Prostate gland (tissue), 2 donors: ENCODE measurements around the gene CD83. TPM values are rescaled to one million over a fixed set of nuclear protein-coding genes. Genes with fewer than 3 reads are reported as not detected.

Experiments used
- DNase-seq: peaks from one replicate; pipeline ENCODE4 v3.0.0-alpha.2; 2019; ENCODE audit warnings: low spot score
- H3K27ac ChIP-seq, 2 donors: fragments of 200-600 bp; sonication (generic); 2 replicates each; pipeline ENCODE4 v1.5.1; 2017 to 2019
- H3K27me3 ChIP-seq: fragments of 200-600 bp; sonication (generic); replicated peaks from 2 replicates; pipeline ENCODE4 v1.5.1; 2019; ENCODE audit not compliant: insufficient read depth
- H3K36me3 ChIP-seq, 2 donors: fragments of 200-600 bp; sonication (generic); 1 replicate in 1 of 2; 2 replicates in 1 of 2; pipeline versions ENCODE4 v1.5.1 to v1.8.1; 2017 to 2019
- H3K4me1 ChIP-seq: fragments of 200-600 bp; sonication (generic); replicated peaks from 2 replicates; pipeline ENCODE4 v1.5.1; 2019
- H3K4me3 ChIP-seq, 2 donors: fragments of 200-600 bp; sonication (generic); 2 replicates each; pipeline ENCODE4 v1.5.1; 2017 to 2019
- H3K9me3 ChIP-seq: fragments of 200-600 bp; sonication (generic); 2 replicates; pipeline ENCODE4 v1.5.1; 2017
- POLR2A ChIP-seq: fragments of 450-650 bp; IDR thresholded peaks from one replicate; pipeline ENCODE4 v1.6.1; 2016; ENCODE audit warnings: antibody characterized with exemption, mild to moderate bottlenecking
- POLR2AphosphoS5 ChIP-seq: sonication (generic); formaldehyde crosslinking; IDR thresholded peaks from one replicate; pipeline ENCODE4 v1.6.1; 2017; ENCODE audit warnings: antibody characterized with exemption
- WGBS: methylation state at CpG from one replicate; pipeline ENCODE4 v1.1.5; 2018; 5-methylcytosine and 5-hydroxymethylcytosine counted together
- intact Hi-C: fragments of 100-400 bp; cut with DNase I; formaldehyde crosslinking; loops from one replicate; pipeline ENCODE4 v1.14.2; 2022
- total RNA-seq, 2 donors: library from RNA; depleted of rRNA; stranded (reverse); fragments of >200 nt; gene quantifications; one replicate each; pipeline ENCODE4 v1.1.0, GENCODE V29; 2016
- TF ChIP-seq, protein P1 (sequence below), 4 experiments: fragments of 200-600 bp in 2 of 4; fragments of 450-650 bp in 2 of 4; sonication (generic) in 2 of 4; IDR thresholded peaks; 1 replicate in 3 of 4; 2 replicates in 1 of 4; pipeline ENCODE4 v1.5.1; 2016 to 2019; ENCODE audit warnings: antibody characterized with exemption in 4 of 4, mild to moderate bottlenecking in 2 of 4, moderate library complexity in 2 of 4

CD83 gene
- total RNA-seq, 2 donors from 2014 or later: 5.5 to 5.7 TPM

GRCh38 chr6:14170128-14170527 is 52.6 kb downstream of the CD83 start:
- TF ChIP-seq POLR2A (no peak), POLR2AphosphoS5 (no peak)
- TF ChIP-seq, protein P1, sequence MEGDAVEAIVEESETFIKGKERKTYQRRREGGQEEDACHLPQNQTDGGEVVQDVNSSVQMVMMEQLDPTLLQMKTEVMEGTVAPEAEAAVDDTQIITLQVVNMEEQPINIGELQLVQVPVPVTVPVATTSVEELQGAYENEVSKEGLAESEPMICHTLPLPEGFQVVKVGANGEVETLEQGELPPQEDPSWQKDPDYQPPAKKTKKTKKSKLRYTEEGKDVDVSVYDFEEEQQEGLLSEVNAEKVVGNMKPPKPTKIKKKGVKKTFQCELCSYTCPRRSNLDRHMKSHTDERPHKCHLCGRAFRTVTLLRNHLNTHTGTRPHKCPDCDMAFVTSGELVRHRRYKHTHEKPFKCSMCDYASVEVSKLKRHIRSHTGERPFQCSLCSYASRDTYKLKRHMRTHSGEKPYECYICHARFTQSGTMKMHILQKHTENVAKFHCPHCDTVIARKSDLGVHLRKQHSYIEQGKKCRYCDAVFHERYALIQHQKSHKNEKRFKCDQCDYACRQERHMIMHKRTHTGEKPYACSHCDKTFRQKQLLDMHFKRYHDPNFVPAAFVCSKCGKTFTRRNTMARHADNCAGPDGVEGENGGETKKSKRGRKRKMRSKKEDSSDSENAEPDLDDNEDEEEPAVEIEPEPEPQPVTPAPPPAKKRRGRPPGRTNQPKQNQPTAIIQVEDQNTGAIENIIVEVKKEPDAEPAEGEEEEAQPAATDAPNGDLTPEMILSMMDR (IDR thresholded peaks at IDR 0.05): no peak
- WGBS: 93% methylated on average over 3 of the region's 3 CpGs
- no peaks in the 10 kb centered on the region for H3K27me3 ChIP-seq
- H3K9me3 ChIP-seq: no peaks in the 10 kb centered on the region
- H3K27ac ChIP-seq: no peak overlapping the region
- H3K36me3 ChIP-seq: no peaks in the 10 kb centered on the region
- intact Hi-C loops: no loop called here
- DNase-seq: no peak
- H3K4me1 ChIP-seq: no peaks in the 10 kb centered on the region
- H3K4me3 ChIP-seq: no peak overlapping the region

DNA sequence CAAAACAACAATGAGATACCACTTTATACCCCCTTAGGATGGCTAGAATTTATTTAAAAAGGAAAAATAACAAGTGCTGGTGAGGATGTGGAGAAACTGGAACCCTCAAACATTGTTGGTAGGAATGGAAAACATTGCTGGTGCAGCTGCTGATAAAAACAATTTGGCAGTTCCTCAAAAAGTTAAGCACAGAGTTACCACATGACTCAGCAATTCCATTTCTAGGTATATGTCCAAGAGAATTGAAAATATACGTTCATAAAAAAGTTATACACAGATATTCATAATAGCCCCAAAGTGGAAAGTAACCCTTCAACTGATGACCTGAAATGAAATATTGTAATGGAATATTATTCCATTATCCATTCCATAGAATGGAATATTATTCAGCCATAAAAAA is 55.0 kb downstream of the CD83 start:
- H3K4me1 ChIP-seq: no peaks in the 10 kb centered on the region
- intact Hi-C loops: no loop called here
- TF ChIP-seq, protein P1 (IDR thresholded peaks at IDR 0.05): no peak
- no peak for TF ChIP-seq POLR2A
- no peak for TF ChIP-seq POLR2AphosphoS5

GRCh38 chr6:14174226-14174625 is 56.7 kb downstream of the CD83 start:
- Histone ChIP-seq H3K36me3 (no peaks in the 10 kb centered on the region), H3K9me3 (no peaks in the 10 kb centered on the region), H3K4me3 (no peak overlapping the region), H3K27me3 (no peaks in the 10 kb centered on the region), H3K27ac (no peak overlapping the region), H3K4me1 (no peaks in the 10 kb centered on the region)
- 66% methylated on average over 3 of the region's 3 CpGs for WGBS
- TF ChIP-seq, protein P1 (IDR thresholded peaks at IDR 0.05): no peak
- no peak for DNase-seq
- intact Hi-C loops: no loop called here

More for the DNA sequence above, 55.0 kb downstream of the CD83 start:
- H3K27me3 ChIP-seq: no peaks in the 10 kb centered on the region
- no peak overlapping the region for H3K27ac ChIP-seq
- no peaks in the 10 kb centered on the region for H3K36me3 ChIP-seq
- H3K9me3 ChIP-seq: no peaks in the 10 kb centered on the region
- no peak for DNase-seq
- WGBS: 94% methylated on average over 1 of the region's 1 CpG
- no peak overlapping the region for H3K4me3 ChIP-seq

DNA sequence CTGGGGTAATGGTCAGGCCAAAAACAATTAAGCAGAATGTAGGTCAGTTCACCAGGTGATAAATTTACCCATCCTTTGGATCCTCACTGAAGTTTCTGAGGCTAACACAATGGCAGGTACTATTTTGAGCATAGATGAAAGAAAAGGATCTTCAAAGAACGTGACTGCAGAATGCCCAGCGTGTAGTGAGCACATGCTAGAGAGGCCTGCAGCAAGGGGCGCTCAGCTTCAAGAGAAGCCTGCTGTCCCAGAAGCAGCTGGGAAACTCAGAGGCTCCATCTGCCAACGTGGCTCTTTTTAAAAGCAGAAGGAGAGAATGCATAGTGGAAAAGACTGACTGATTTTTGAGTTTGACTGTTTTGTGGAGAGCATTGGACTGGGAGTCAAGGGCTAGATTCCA is 57.4 kb downstream of the CD83 start:
- no peak overlapping the region for H3K4me3 ChIP-seq
- no peaks in the 10 kb centered on the region for H3K9me3 ChIP-seq
- no peak overlapping the region for H3K27ac ChIP-seq
- WGBS: 76% methylated on average over 4 of the region's 4 CpGs
- intact Hi-C loops: no loop called here
- H3K36me3 ChIP-seq: no peaks in the 10 kb centered on the region
- DNase-seq: no peak
- H3K4me1 ChIP-seq: no peaks in the 10 kb centered on the region
- TF ChIP-seq, protein P1 (IDR thresholded peaks at IDR 0.05): no peak
- no peak for TF ChIP-seq POLR2AphosphoS5
- TF ChIP-seq POLR2A: no peak
- no peaks in the 10 kb centered on the region for H3K27me3 ChIP-seq

DNA sequence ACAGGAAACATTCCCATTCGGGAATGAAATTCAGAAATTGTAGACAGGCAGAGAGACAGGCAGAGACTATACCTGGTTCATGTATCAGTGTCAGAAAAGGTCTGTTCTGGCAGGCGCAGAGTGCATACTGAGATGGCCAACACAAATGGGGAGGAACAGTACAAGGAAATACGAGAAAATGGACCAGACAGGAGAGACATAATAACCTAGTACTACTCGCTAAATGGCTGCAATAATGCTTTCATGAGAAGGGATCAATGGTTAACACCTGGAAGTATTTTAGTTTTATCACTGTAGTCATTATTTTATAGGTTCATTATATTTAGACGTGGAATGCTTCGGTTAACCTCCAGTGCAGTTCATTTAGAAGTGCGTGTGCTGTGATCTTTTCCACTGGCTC is 58.9 kb downstream of the CD83 start:
- H3K27ac ChIP-seq: no peak overlapping the region
- no peaks in the 10 kb centered on the region for H3K9me3 ChIP-seq
- H3K27me3 ChIP-seq: no peaks in the 10 kb centered on the region
- no peaks in the 10 kb centered on the region for H3K4me1 ChIP-seq
- intact Hi-C loops: no loop called here
- no peaks in the 10 kb centered on the region for H3K36me3 ChIP-seq
- WGBS: 69% methylated on average over 7 of the region's 7 CpGs
- TF ChIP-seq, protein P1 (IDR thresholded peaks at IDR 0.05): no peak
- TF ChIP-seq POLR2AphosphoS5: no peak
- H3K4me3 ChIP-seq: no peak overlapping the region
- no peak for DNase-seq
